ENCODE measurements around the gene TLE2. TPM values are rescaled to one million over a fixed set of nuclear protein-coding genes. Genes with fewer than 3 reads are reported as not detected.
"Not testable (repeated sequence)": the region's sequence is repeated elsewhere in the genome, so short reads cannot be mapped to it uniquely, and the experiment has no call there.

The TLE2 gene
- total RNA-seq, 1 donor from 2014 or later: 0.53 TPM

GRCh38 chr19:3001235-3001800 lies 27.8 kb downstream of the TLE2 start:
- no peak for FAIRE-seq
- no peaks in the 10 kb centered on the region for H3K36me3 ChIP-seq (ENCODE audit: control insufficient read depth, insufficient read depth, low read length)

GRCh38 chr19:2998642-2999041 lies 30.4 kb downstream of the TLE2 start:
- H3K36me3 ChIP-seq (ENCODE audit: control insufficient read depth, insufficient read depth, low read length): no peaks in the 10 kb centered on the region
- no peak for TF ChIP-seq CTCF (IDR thresholded peaks at IDR 0.05; ENCODE audit: insufficient read depth, low read length, severe bottlenecking)
- FAIRE-seq (no peak), DNase-seq (ENCODE audit: low read depth) (no peak)
- no peak overlapping the region for H3K4me3 ChIP-seq (ENCODE audit: low read depth, low read length)
- no peaks in the 10 kb centered on the region for H3K27me3 ChIP-seq (ENCODE audit: control insufficient read depth, insufficient read depth, low read length)

More at GRCh38 chr19:3001235-3001800, 27.8 kb downstream of the TLE2 start:
- Histone ChIP-seq H3K4me3 (ENCODE audit: low read depth, low read length) (no peak overlapping the region), H3K27me3 (ENCODE audit: control insufficient read depth, insufficient read depth, low read length) (no peaks in the 10 kb centered on the region)
- TF ChIP-seq CTCF (IDR thresholded peaks at IDR 0.05; ENCODE audit: insufficient read depth, low read length, severe bottlenecking): no peak
- DNase-seq (ENCODE audit: low read depth): no peak

- FAIRE-seq: no peak
- Histone ChIP-seq H3K4me3 (ENCODE audit: low read depth, low read length) (no peak overlapping the region), H3K27me3 (ENCODE audit: control insufficient read depth, insufficient read depth, low read length) (no peaks in the 10 kb centered on the region), H3K36me3 (ENCODE audit: control insufficient read depth, insufficient read depth, low read length) (no peaks in the 10 kb centered on the region)
- TF ChIP-seq CTCF (IDR thresholded peaks at IDR 0.05; ENCODE audit: insufficient read depth, low read length, severe bottlenecking): no peak
- DNase-seq (ENCODE audit: low read depth): no peak
Observed at GRCh38 chr19:2997720-2998119, 31.4 kb downstream of the TLE2 start.

GRCh38 chr19:2994588-2995131 lies 34.4 kb downstream of the TLE2 start:
- no peak for FAIRE-seq

GRCh38 chr19:2993579-2993978 lies 35.5 kb downstream of the TLE2 start:
- TF ChIP-seq CTCF (IDR thresholded peaks at IDR 0.05; ENCODE audit: insufficient read depth, low read length, severe bottlenecking): no peak
- H3K27me3 ChIP-seq (ENCODE audit: control insufficient read depth, insufficient read depth, low read length): no peaks in the 10 kb centered on the region
- no peak overlapping the region for H3K4me3 ChIP-seq (ENCODE audit: low read depth, low read length)
- FAIRE-seq (no peak), DNase-seq (ENCODE audit: low read depth) (no peak)
- no peaks in the 10 kb centered on the region for H3K36me3 ChIP-seq (ENCODE audit: control insufficient read depth, insufficient read depth, low read length)

More at GRCh38 chr19:2994588-2995131, 34.4 kb downstream of the TLE2 start:
- H3K4me3 ChIP-seq (ENCODE audit: low read depth, low read length): no peak overlapping the region
- H3K36me3 ChIP-seq (ENCODE audit: control insufficient read depth, insufficient read depth, low read length): no peaks in the 10 kb centered on the region
- TF ChIP-seq CTCF (IDR thresholded peaks at IDR 0.05; ENCODE audit: insufficient read depth, low read length, severe bottlenecking): no peak
- H3K27me3 ChIP-seq (ENCODE audit: control insufficient read depth, insufficient read depth, low read length): no peaks in the 10 kb centered on the region
- no peak for DNase-seq (ENCODE audit: low read depth)

GRCh38 chr19:2992958-2993357 lies 36.1 kb downstream of the TLE2 start:
- Histone ChIP-seq H3K27me3 (ENCODE audit: control insufficient read depth, insufficient read depth, low read length) (no peaks in the 10 kb centered on the region), H3K36me3 (ENCODE audit: control insufficient read depth, insufficient read depth, low read length) (no peaks in the 10 kb centered on the region), H3K4me3 (ENCODE audit: low read depth, low read length) (no peak overlapping the region)
- FAIRE-seq (no peak), DNase-seq (ENCODE audit: low read depth) (no peak)
- TF ChIP-seq CTCF (IDR thresholded peaks at IDR 0.05; ENCODE audit: insufficient read depth, low read length, severe bottlenecking): no peak

- not testable (repeated sequence) for H3K36me3 ChIP-seq (ENCODE audit: control insufficient read depth, insufficient read depth, low read length); FAIRE-seq; H3K27me3 ChIP-seq (ENCODE audit: control insufficient read depth, insufficient read depth, low read length); DNase-seq (ENCODE audit: low read depth); H3K4me3 ChIP-seq (ENCODE audit: low read depth, low read length)
Observed at GRCh38 chr19:2992333-2992732, 36.7 kb downstream of the TLE2 start.

Data from bronchial epithelial cell (primary cell).